Urothelium cell line (cell line): Measurements from ENCODE around the gene SMIM30.

ENCODE experiments used
- DNase-seq: peaks from one replicate; pipeline ENCODE4 v3.0.0; 2011; ENCODE audit warnings: low spot score, mixed read lengths
- FAIRE-seq: peaks from 2 replicates; lab custom pipeline; 2011; peaks lifted over from hg19 to GRCh38; lab: Jason Lieb, UNC

The SMIM30 gene

GRCh38 chr7:113109718-113110117 is 8.6 kb downstream of the SMIM30 start:
- FAIRE-seq (no peak), DNase-seq (no peak)

GRCh38 chr7:113100121-113100603 is 18.2 kb downstream of the SMIM30 start:
- DNase-seq (peak; percentile 8), FAIRE-seq (no peak)

GRCh38 chr7:113099284-113099919 is 19.0 kb downstream of the SMIM30 start:
- no peak for FAIRE-seq
- no peak for DNase-seq

GRCh38 chr7:113094517-113095249 is 23.7 kb downstream of the SMIM30 start:
- no peak for FAIRE-seq
- DNase-seq, result no peak

- DNase-seq (no peak), FAIRE-seq (no peak)
Measured at GRCh38 chr7:113093561-113093960, 24.8 kb downstream of the SMIM30 start.

- FAIRE-seq, result no peak
- no peak for DNase-seq
Measured at GRCh38 chr7:113092762-113093161, 25.6 kb downstream of the SMIM30 start.

- FAIRE-seq, result no peak
Measured at GRCh38 chr7:113087071-113087998, 31.0 kb downstream of the SMIM30 start.

GRCh38 chr7:113086431-113086888 is 31.9 kb downstream of the SMIM30 start, which contains the start of gene GPR85:
GPR85 (minus strand) TSS chr7:113086827; CDS start chr7:113084721, 2,106 bp downstream.
- FAIRE-seq (no peak), DNase-seq (peak; percentile 8)

More at GRCh38 chr7:113087071-113087998, 31.0 kb downstream of the SMIM30 start:
- DNase-seq, result peak; percentile 44

DNA sequence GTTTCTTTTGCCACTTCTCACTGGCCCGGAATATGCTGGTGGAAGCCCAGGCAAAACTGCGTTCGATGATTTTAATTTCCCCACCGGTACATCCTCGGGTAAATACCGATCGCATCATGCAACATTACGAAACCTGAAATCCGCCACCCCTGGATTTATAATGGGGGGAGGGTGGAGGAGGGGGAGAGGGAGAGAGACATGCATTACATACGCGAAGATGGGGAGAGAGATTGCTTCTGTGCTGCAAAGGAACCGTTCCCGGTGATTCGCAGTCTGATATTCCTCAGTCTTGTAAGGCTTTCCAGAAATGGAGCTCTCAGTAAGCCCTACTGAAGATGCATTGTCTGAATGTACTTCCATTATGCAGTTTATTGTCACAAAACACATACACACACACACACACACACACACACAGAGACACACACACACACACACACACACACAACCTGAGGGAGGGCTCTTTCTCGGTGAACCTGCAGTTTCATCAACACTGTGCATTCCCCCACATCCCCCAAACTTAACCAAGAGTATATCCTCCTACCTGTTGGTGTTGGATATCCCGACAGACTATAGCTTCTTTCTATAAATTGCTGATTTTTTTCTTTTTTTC is 32.5 kb downstream of the SMIM30 start:
- no peak for FAIRE-seq
- no peak for DNase-seq

DNA sequence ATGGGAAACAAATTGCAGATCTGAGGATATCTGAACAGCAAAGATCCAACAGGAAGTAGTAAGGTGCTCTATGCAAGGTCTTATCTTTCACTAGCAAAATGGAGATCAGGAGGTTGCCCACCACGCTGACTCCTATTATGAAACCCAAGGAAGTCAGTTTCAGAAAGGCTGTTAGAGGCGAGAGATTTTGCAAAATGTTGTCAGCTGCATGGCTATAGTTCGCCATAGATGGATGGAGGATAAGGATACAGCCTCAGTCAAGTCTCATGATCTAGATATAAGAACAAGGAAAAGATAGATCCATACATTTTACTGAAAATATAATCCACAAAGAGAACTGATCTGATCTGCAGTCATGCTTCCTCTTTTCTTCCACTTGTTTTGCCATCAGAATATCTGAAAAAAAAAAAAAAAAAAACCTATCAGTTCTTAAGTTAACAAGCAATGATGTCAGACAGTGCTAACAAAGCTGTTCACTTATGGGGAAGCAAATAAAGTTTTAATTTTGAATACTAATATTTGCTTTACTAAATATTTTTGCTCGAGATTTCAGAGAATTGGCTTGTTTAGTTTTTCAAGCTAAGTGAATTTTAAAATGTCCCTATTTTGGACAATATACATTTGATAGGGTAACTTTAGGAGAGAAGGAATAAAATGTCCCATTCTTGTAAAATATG is 33.7 kb downstream of the SMIM30 start:
- FAIRE-seq (no peak), DNase-seq (no peak)

- DNase-seq (no peak), FAIRE-seq (no peak)
Measured at GRCh38 chr7:113083816-113084495, 34.4 kb downstream of the SMIM30 start.

DNA sequence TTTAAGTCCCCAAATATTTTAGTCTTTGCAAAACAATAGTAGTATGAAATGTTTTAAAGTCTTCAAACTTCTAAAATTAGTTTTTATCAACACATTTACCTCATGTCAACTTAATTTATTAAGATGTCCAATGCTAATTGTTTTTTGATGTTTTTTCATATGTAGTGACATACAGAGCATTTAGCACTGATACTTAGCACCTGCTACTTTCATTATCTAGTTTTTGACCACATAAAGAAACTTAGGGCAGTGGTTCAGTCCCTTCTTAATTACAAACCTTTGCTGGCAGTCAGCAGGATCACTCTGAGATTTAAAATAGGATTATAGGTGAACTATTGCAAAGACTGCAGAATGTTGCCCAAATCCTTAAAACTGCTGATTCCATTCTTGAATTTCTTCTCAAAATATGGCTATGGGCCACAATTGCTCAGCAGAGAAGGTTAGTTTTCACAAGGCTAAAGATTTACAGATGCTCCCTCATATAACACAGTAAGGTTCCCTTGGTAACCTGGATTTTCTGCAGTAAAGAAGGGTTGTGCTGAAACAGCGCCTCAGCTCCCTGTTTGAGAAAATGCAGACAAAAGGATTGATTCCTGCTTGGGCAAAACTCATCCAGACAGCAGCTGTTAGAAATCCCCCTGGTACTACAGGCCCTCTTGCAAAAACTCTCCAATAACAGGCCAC is 35.1 kb downstream of the SMIM30 start:
- FAIRE-seq (no peak), DNase-seq (no peak)

- DNase-seq, result no peak
- FAIRE-seq, result no peak
Measured at GRCh38 chr7:113078331-113078730, 40.0 kb downstream of the SMIM30 start.

- FAIRE-seq (no peak), DNase-seq (no peak)
Measured at GRCh38 chr7:113076703-113077102, 41.7 kb downstream of the SMIM30 start.

GRCh38 chr7:113071465-113071864 is 46.9 kb downstream of the SMIM30 start:
- no peak for DNase-seq
- FAIRE-seq, result no peak
